ENCODE data around the gene NLGN1. TPM values are rescaled to one million over a fixed set of nuclear protein-coding genes. Genes with fewer than 3 reads are reported as not detected.

Gene NLGN1
- total RNA-seq, 1 donor from 2014 or later = 6.5 TPM

- no peak for DNase-seq (ENCODE audit: low spot score)
These were observed 428.9 kb downstream of the NLGN1 start for GRCh38 chr3:173826416-173826815.

- no peak for DNase-seq (ENCODE audit: low spot score)
These were observed 429.5 kb downstream of the NLGN1 start for GRCh38 chr3:173826901-173827609.

- DNase-seq (ENCODE audit: low spot score) = no peak
These were observed 441.1 kb downstream of the NLGN1 start for GRCh38 chr3:173838644-173839043.

GRCh38 chr3:173839859-173840258 is 442.3 kb downstream of the NLGN1 start:
- DNase-seq (ENCODE audit: low spot score) = no peak

GRCh38 chr3:173841334-173841733 is 443.8 kb downstream of the NLGN1 start:
- no peak for DNase-seq (ENCODE audit: low spot score)

- no peak for DNase-seq (ENCODE audit: low spot score)
These were observed 445.5 kb downstream of the NLGN1 start for GRCh38 chr3:173843060-173843459.

GRCh38 chr3:173846584-173846983 is 449.0 kb downstream of the NLGN1 start:
- DNase-seq (ENCODE audit: low spot score) = no peak

GRCh38 chr3:173849489-173849888 is 451.9 kb downstream of the NLGN1 start:
- DNase-seq (ENCODE audit: low spot score) = no peak

- DNase-seq (ENCODE audit: low spot score) = no peak
These were observed 459.6 kb downstream of the NLGN1 start for GRCh38 chr3:173857154-173857553.

GRCh38 chr3:173862701-173863100 is 465.2 kb downstream of the NLGN1 start:
- DNase-seq (ENCODE audit: low spot score) = no peak

GRCh38 chr3:173863551-173863950 is 466.0 kb downstream of the NLGN1 start:
- no peak for DNase-seq (ENCODE audit: low spot score)

GRCh38 chr3:173865900-173866498 is 468.5 kb downstream of the NLGN1 start:
- DNase-seq (ENCODE audit: low spot score) = no peak

GRCh38 chr3:173869766-173870165 is 472.2 kb downstream of the NLGN1 start:
- no peak for DNase-seq (ENCODE audit: low spot score)

- DNase-seq (ENCODE audit: low spot score) = no peak
These were observed 473.4 kb downstream of the NLGN1 start for GRCh38 chr3:173870976-173871375.

- no peak for DNase-seq (ENCODE audit: low spot score)
These were observed 478.2 kb downstream of the NLGN1 start for GRCh38 chr3:173875790-173876189.

GRCh38 chr3:173876476-173876875 is 478.9 kb downstream of the NLGN1 start:
- no peak for DNase-seq (ENCODE audit: low spot score)

GRCh38 chr3:173887888-173888287 is 490.3 kb downstream of the NLGN1 start:
- no peak for DNase-seq (ENCODE audit: low spot score)

GRCh38 chr3:173889596-173889995 is 492.1 kb downstream of the NLGN1 start:
- DNase-seq (ENCODE audit: low spot score) = no peak

- no peak for DNase-seq (ENCODE audit: low spot score)
These were observed 492.5 kb downstream of the NLGN1 start for GRCh38 chr3:173890091-173890490.

- no peak for DNase-seq (ENCODE audit: low spot score)
These were observed 493.9 kb downstream of the NLGN1 start for GRCh38 chr3:173891272-173892100.

GRCh38 chr3:173892547-173892946 is 495.0 kb downstream of the NLGN1 start:
- no peak for DNase-seq (ENCODE audit: low spot score)

- no peak for DNase-seq (ENCODE audit: low spot score)
These were observed 495.5 kb downstream of the NLGN1 start for GRCh38 chr3:173893066-173893465.

Data from mesenteric fat pad (tissue), 1 donor.